Liver (tissue), 3 donors: ENCODE data around the gene PDGFC.

Experiments
- GABPA ChIP-seq, 2 donors: IDR thresholded peaks in 1 of 2; conservative IDR thresholded peaks in 1 of 2; 2 replicates each; pipeline ENCODE4 v1.6.1; 2016; ENCODE audit warnings: antibody characterized with exemption in 2 of 2, mild to moderate bottlenecking in 1 of 2, moderate library complexity in 1 of 2
- HNF4G ChIP-seq: IDR thresholded peaks from 2 replicates; pipeline ENCODE4 v1.6.1; 2016; ENCODE audit warnings: antibody characterized with exemption
- JUND ChIP-seq, 2 donors: IDR thresholded peaks; 2 replicates each; pipeline ENCODE4 v1.6.1; 2016; ENCODE audit warnings: antibody characterized with exemption in 2 of 2
- RAD21 ChIP-seq, 2 donors: IDR thresholded peaks; 2 replicates each; pipeline ENCODE4 v1.6.1; 2016; ENCODE audit warnings: antibody characterized with exemption in 2 of 2, mild to moderate bottlenecking in 2 of 2
- REST ChIP-seq: IDR thresholded peaks from 2 replicates; pipeline ENCODE4 v1.6.1; 2016; ENCODE audit warnings: antibody characterized with exemption, mild to moderate bottlenecking
- TF ChIP-seq, protein P1 (sequence below): fragments of 150-350 bp; IDR thresholded peaks from 2 replicates; pipeline ENCODE4 v1.5.1; 2017; ENCODE audit warnings: improper control_type of control experiment, low read depth, low read length; ENCODE audit not compliant: missing input control
- TF ChIP-seq, protein P2 (sequence below): IDR thresholded peaks from 2 replicates; pipeline ENCODE4 v1.6.1; 2016; ENCODE audit warnings: antibody characterized with exemption
- donor health status: healthy.
- donor health status: healthy.

- TF ChIP-seq, protein P1, sequence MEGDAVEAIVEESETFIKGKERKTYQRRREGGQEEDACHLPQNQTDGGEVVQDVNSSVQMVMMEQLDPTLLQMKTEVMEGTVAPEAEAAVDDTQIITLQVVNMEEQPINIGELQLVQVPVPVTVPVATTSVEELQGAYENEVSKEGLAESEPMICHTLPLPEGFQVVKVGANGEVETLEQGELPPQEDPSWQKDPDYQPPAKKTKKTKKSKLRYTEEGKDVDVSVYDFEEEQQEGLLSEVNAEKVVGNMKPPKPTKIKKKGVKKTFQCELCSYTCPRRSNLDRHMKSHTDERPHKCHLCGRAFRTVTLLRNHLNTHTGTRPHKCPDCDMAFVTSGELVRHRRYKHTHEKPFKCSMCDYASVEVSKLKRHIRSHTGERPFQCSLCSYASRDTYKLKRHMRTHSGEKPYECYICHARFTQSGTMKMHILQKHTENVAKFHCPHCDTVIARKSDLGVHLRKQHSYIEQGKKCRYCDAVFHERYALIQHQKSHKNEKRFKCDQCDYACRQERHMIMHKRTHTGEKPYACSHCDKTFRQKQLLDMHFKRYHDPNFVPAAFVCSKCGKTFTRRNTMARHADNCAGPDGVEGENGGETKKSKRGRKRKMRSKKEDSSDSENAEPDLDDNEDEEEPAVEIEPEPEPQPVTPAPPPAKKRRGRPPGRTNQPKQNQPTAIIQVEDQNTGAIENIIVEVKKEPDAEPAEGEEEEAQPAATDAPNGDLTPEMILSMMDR = no peak
- TF ChIP-seq REST (no peak), RAD21 (IDR thresholded peaks at IDR 0.05) (no peak), HNF4G (no peak), JUND (IDR thresholded peaks at IDR 0.05) (no peak), GABPA (IDR thresholded peaks at IDR 0.05 in 1 of 2, conservative IDR thresholded peaks at IDR 0.05 in 1 of 2) (no peak)
- TF ChIP-seq, protein P2, sequence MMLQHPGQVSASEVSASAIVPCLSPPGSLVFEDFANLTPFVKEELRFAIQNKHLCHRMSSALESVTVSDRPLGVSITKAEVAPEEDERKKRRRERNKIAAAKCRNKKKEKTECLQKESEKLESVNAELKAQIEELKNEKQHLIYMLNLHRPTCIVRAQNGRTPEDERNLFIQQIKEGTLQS = no peak
Observed at GRCh38 chr4:156939801-156940200, 31.8 kb downstream of the PDGFC start.
